Hematopoietic multipotent progenitor cell treated with erythropoietin and hydrocortisone succinate and interleukin-3 and kit ligand, for 15 days (in vitro differentiated cells): ENCODE measurements around the gene CD1D.
"Not testable (repeated sequence)": the region's sequence is repeated elsewhere in the genome, so short reads cannot be mapped to it uniquely, and the experiment has no call there.

Experiments used
- DNase-seq: peaks from one replicate; pipeline ENCODE4 v3.0.0-alpha.2; 2015; ENCODE audit warnings: low spot score

The CD1D gene

GRCh38 chr1:158180741-158181576 is at the start of gene CD1D:
CD1D (plus strand) TSS chr1:158180895; CDS start chr1:158181102, 207 bp downstream.
- DNase-seq, result peak; percentile 61

GRCh38 chr1:158131217-158131616 is 49.5 kb upstream of the CD1D start:
- peak; percentile 44 for DNase-seq

GRCh38 chr1:158140764-158141192 is 39.9 kb upstream of the CD1D start:
- no peak for DNase-seq

GRCh38 chr1:158145173-158145719 is 35.4 kb upstream of the CD1D start:
- peak; percentile 41 for DNase-seq

- DNase-seq, result peak; percentile 41
These were observed 34.5 kb upstream of the CD1D start for GRCh38 chr1:158146165-158146564.

GRCh38 chr1:158146739-158147138 is 34.0 kb upstream of the CD1D start:
- no peak for DNase-seq

GRCh38 chr1:158147401-158147800 is 33.3 kb upstream of the CD1D start:
- DNase-seq, result no peak

- DNase-seq, result no peak
These were observed 32.8 kb upstream of the CD1D start for GRCh38 chr1:158147869-158148268.

GRCh38 chr1:158148468-158148867 is 32.2 kb upstream of the CD1D start:
- DNase-seq, result no peak

- DNase-seq, result no peak
These were observed 31.5 kb upstream of the CD1D start for GRCh38 chr1:158149175-158149574.

GRCh38 chr1:158149577-158150269 is 31.0 kb upstream of the CD1D start:
- peak; percentile 83 for DNase-seq

GRCh38 chr1:158150523-158150922 is 30.2 kb upstream of the CD1D start:
- peak; percentile 9 for DNase-seq

- DNase-seq, result no peak
These were observed 27.5 kb upstream of the CD1D start for GRCh38 chr1:158153179-158153578.

GRCh38 chr1:158153746-158154444 is 26.8 kb upstream of the CD1D start:
- no peak for DNase-seq

GRCh38 chr1:158154501-158154900 is 26.2 kb upstream of the CD1D start:
- DNase-seq, result no peak

- peak; percentile 83 for DNase-seq
These were observed 25.0 kb upstream of the CD1D start for GRCh38 chr1:158155673-158156072.

GRCh38 chr1:158159597-158159996 is 21.1 kb upstream of the CD1D start:
- no peak for DNase-seq

GRCh38 chr1:158161446-158161845 is 19.2 kb upstream of the CD1D start:
- no peak for DNase-seq

- no peak for DNase-seq
These were observed 17.4 kb upstream of the CD1D start for GRCh38 chr1:158163000-158163947.

GRCh38 chr1:158169105-158169504 is 11.6 kb upstream of the CD1D start:
- DNase-seq, result no peak

GRCh38 chr1:158175915-158176314 is 4.8 kb upstream of the CD1D start:
- not testable (repeated sequence) for DNase-seq
